Mesenteric fat pad (tissue), 1 donor: ENCODE results near the gene KCNQ5. TPM values are rescaled to one million over a fixed set of nuclear protein-coding genes. Genes with fewer than 3 reads are reported as not detected.

Experiments
- DNase-seq: peaks from one replicate; pipeline ENCODE4 v3.0.0-alpha.2; 2020; ENCODE audit warnings: low spot score
- total RNA-seq: library from RNA; stranded (reverse); fragmentation: NEBNext Ultra II Directional; extraction: Animal tissue kit (Norgen Biotek cat#: 25700); gene quantifications from one replicate; pipeline ENCODE4 v1.2.1, GENCODE V29; 2021
- donor health status: DM: yes; HTN: yes; CAD: no.

The KCNQ5 gene
- total RNA-seq, 1 donor from 2014 or later: not detected

DNA sequence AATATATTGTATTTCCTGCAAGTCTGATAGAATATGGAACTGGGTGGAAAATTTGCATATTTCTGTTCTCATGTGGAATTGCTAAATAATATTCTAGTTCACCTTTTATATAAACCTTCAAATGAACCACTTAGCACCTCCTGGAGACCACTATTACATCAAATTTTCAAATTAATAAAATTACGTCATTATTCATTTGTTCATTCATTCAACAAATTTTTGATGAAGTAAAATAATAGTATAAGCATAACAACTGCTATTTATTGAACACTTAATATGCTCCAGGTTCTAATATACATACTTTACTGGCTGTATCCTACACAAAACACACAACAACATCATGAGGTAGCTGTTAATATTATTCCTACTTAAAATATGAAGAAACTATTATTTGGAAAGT lies 215.1 kb downstream of the KCNQ5 start:
- no peak for DNase-seq

DNA sequence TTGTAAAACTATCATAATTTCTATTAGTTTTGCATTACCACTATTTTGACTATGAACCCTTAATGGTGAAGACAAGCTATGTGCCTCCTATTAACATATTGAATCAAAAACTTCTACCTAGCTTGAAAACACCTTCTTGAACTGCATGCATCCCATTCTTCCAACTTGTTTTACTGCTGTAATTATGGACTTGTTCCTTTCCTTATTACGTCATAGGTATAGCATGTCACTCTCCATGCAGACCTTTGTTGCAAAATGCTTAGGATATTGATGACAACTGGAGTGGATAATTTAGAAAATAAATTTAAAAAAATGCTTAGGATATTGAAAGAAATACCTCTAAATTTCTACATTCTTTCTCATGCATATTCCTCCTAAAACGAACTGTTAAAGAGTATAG lies 219.3 kb downstream of the KCNQ5 start:
- DNase-seq: no peak

DNA sequence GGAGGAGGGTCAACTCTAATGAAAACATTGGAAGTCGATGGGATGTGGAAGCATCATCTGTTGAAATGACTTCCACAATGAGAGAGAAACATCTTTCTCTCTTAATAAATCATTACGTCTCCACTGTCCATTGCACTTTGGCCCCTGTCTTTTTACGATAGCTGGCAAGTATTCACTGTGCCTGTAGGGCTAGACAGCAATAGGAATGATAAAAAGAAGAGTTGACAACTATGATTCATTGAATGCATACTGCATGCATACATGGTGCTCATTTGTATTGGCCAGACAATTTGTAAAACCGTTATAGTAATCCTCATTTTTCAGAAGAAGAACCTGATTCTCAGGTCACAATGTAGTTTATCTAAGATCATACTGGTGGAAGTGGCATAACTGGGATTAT lies 220.3 kb downstream of the KCNQ5 start:
- DNase-seq: no peak

GRCh38 chr6:72844614-72845013 lies 222.8 kb downstream of the KCNQ5 start:
- DNase-seq: no peak

- no peak for DNase-seq
These were observed 227.5 kb downstream of the KCNQ5 start for GRCh38 chr6:72849346-72849745.

DNA sequence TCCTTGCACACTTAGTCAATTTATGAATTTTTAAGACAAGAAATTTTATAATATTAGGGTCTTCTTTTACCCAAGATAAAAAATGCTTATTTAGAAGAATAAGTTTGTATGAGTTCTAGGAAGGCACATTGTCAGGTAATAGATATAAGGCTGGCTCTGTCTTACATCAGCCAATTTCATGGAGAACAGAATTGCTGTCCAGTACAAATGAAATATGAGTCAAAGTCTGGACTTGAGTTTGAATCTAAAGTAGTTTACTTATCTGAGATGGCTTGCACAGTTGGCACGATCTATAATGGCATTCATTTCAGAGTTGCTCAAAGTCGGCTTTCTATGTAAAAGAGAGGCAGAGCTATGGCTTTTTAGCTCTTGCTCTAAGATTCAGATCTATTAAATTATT lies 228.2 kb downstream of the KCNQ5 start:
- DNase-seq: no peak

DNA sequence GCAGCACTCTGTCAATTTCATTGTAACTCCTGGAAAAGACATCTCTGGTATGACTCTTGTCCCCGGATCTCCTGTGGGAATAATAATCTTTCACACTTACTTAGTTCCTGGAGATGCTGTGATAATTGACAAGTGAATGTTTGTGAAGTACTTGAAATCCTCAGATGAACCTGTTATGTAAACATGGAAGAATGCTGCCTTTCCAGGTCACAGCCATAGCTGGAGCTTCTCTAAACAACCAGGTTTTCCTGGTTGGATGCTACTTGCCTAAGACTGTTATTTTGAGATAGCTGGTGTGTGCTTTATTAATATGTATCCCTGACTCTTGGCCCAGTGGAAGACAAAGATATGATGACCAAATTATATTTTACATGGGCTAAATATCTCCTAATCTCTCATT lies 228.6 kb downstream of the KCNQ5 start:
- no peak for DNase-seq

DNA sequence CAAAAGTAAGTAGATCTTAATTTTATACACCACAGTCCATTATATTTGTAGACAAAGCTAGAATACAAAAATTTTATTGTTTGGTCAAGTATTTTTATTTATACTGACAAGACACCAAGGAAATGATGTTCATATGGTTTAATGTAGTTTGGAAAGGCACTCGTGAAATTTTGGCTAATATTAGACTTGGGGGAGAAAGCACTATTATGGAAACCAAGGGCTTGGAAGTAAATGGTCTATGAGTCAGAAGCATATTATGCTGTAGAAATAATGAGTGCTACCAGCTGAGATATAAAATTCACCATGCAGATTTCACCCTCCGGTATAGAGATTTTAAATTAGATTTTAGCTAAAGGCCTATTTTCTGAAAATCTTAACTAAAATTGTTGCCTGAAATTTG lies 233.6 kb downstream of the KCNQ5 start:
- DNase-seq: no peak

- DNase-seq: no peak
These were observed 234.9 kb downstream of the KCNQ5 start for GRCh38 chr6:72856801-72857200.

- no peak for DNase-seq
These were observed 236.1 kb downstream of the KCNQ5 start for GRCh38 chr6:72857791-72858585.

DNA sequence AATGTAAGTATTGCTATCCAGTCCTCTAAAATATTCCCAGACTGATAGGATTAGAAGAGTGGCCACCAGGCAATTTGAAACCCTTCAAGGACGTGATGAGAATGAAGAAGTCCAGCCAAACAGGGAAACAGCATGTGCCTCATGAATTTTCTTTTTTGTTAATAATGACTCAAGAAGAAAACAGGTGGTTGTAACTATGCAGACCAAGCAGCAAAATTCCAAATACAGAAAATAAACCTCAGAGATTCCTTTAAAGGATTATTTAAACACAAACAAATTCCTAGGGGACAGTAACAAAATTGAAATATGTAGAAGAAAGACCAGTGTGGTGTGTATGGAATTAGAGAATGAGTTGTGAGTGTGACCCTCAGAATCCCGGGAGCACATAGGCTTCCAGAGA lies 239.2 kb downstream of the KCNQ5 start:
- DNase-seq: no peak

DNA sequence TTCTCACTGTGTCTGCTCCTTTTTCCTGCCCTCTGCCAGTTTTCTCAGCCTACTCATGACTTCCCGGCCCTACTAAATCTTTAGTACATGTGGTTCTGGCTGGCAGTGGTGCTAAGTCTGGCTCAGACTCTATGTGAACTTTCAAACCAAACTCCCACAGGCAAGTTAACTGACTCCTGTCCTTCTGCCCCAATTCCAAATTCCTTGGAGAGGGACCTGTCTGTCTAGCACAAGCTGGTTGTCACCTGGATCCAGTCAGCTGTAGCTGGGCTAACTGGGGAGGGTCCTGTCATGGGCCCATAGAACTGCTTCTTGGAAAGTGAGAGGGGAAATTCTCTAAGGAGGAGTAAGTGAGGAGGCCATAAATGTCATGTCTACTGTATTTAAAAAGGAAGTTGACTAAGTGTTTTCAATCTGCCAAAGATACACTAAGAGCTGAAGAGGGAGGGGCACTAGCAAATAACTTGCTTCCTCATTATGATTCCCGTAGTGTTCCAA lies 240.1 kb downstream of the KCNQ5 start:
- no peak for DNase-seq

GRCh38 chr6:72863131-72863530 lies 241.3 kb downstream of the KCNQ5 start:
- no peak for DNase-seq

GRCh38 chr6:72864236-72864635 lies 242.4 kb downstream of the KCNQ5 start:
- DNase-seq: no peak

GRCh38 chr6:72864799-72865198 lies 242.9 kb downstream of the KCNQ5 start:
- DNase-seq: no peak

DNA sequence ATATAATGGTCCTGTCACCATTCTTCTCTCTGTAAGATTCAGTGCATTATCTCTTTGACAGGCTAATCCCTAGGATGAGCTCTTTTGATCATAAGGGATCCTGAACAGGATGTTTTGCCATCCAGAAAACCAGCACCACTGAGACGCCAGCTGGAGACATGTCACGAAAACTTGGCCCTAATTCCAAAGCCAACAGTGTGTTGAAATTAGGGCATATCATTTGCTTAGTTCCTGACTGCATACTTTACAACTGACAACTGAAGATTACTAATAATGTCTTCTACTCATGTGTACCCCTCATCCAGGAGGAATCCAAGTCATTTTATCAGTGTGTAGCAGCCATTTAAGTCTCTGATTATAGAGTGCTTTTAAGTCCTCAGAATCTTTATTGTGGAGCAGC lies 243.6 kb downstream of the KCNQ5 start:
- DNase-seq: no peak

DNA sequence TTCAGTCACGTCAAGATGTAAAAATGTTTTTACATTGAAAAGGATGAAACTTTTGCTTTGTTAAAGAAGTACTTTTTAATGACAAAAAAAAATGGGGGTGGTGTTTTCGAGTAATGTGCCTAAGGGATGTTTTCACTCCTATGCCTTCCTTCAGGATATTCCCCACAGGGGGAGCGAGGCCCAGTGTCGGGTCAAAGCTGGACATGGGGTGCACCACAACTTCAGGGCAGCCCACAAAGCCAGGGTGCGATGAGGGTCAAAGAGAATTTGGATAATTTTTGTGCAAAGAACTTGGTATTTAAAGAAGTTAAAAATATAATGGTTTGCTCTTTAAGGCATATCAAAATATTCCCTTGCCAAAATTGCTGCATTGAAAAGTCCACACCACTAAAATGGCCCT lies 247.8 kb downstream of the KCNQ5 start:
- DNase-seq: no peak

- no peak for DNase-seq
These were observed 251.6 kb downstream of the KCNQ5 start for GRCh38 chr6:72873433-72873832.

DNA sequence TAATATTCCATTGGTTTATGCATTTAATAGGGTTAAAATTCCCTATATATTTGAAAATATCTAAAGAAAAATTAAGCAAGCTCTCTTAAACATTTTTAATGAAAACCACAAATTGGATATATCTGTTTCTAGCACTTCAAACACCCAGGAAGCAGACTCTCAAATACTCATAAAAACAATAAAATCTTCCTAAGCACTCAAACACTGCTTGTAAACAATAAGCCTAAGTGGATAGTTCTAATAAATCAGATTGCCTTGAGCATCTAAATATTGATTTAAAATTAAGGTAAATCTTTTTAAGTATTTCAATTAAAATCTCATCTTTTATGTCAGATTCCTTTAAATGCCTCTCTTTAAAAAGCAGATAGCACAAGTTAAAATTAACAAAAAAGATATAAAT lies 254.4 kb downstream of the KCNQ5 start:
- no peak for DNase-seq

DNA sequence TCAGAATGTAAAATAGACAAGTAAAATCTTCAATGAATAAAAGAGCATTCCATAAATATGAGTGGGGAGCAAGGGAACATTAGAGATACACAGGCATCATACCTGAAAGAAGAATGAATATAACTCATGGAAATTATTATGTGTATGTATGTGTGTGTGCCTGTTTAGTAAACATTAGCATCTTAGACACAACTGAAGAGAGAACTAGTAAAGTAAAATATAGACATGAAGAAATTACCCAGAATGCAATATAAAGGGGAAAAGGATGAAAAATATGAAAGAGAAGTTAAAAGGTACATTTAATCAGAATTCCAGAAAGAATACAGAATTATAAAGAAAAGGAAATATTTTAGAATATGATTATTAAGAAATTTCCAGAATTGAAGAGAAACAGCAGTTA lies 264.3 kb downstream of the KCNQ5 start:
- DNase-seq: no peak

- DNase-seq: no peak
These were observed 268.4 kb downstream of the KCNQ5 start for GRCh38 chr6:72890233-72890632.

DNA sequence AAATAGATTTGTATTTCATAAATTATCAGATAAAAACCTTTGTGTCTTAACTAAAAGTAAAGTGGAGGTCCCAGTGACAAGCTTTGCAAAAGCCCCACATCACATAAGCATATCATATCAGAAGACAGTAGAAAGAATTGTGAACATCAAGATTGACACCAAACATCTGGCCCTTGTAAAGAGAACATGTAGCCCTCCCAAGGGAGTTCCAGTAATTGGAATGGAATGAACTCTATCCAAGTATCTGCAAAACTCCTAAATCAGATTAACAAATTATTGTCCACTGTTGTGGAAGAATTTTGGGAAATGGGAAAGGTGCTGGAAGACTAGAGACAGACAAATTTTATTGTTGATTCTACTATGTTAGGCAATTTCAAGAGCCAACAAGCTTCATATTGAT lies 268.8 kb downstream of the KCNQ5 start:
- no peak for DNase-seq

DNA sequence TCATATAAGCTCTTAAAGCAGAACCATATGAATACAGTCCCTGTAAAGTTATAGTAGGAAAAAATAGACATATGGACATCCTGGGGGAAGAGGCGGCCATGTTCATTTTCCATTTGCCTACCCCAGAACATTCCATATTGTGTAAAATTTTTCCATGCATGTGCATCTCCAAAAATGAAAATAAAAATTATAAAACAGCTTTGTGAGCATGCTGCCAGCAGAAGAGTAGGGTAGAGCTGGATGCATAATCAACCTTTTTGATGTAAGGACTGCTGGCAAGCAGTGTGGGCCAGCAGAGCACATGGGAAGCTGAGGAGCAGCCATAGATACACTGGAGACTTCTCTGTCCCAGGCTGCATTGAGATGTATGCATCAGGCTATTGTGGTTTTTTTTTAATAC lies 271.0 kb downstream of the KCNQ5 start:
- no peak for DNase-seq
